GM18519 (cell line): ENCODE measurements around the gene RIMBP2.

Source experiments
- ATAC-seq: cut with Tn5 transposase; IDR thresholded peaks from one replicate; pipeline ENCODE4 v1.9.1; 2021; ENCODE audit warnings: mild to moderate bottlenecking, moderate library complexity; ENCODE audit not compliant: unreplicated experiment, low FRiP score

Gene RIMBP2

DNA sequence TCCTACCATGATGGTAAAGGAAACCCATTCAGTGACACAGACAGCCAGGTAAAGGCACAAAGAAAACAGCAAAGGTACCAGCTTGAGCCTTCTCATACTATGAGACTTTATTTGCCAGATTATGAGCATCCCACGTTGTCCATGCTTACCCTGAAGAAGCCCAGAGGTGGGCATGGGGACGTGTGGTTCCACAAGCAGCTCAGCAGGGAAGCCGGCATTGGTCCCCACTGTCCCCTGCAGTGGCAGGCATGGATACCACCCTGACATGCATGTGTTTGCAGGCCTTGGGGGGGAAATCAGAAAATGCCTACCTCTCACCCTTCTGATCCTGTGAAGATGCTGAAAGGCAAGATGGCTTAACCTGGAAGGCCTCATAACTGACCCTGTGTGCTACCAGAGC lies 195.3 kb downstream of the RIMBP2 start:
- no peak for ATAC-seq

- no peak for ATAC-seq
Observed at GRCh38 chr12:130517588-130517987, 198.5 kb downstream of the RIMBP2 start.

- no peak for ATAC-seq
Observed at GRCh38 chr12:130514149-130514551, 201.9 kb downstream of the RIMBP2 start.

DNA sequence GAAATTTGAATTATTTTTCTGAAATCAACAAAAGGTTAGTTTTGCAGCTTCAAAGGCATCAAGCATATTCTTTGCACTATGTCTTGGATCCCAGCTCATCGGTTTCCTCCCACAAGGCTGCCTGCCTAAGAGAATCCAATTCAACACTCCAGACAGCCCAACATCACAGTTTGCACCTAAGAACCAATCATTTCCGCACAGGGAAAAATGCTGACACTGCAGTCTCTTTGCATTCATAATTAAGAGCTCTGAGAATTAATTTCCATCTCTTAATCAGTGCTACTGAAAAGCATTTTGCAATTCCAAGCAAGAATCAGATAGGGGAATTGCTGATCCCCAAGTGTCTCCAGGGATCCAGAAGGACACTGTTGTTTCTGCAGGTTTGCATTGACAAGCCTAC lies 202.5 kb downstream of the RIMBP2 start:
- no peak for ATAC-seq

- no peak for ATAC-seq
Observed at GRCh38 chr12:130511285-130511684, 204.8 kb downstream of the RIMBP2 start.

DNA sequence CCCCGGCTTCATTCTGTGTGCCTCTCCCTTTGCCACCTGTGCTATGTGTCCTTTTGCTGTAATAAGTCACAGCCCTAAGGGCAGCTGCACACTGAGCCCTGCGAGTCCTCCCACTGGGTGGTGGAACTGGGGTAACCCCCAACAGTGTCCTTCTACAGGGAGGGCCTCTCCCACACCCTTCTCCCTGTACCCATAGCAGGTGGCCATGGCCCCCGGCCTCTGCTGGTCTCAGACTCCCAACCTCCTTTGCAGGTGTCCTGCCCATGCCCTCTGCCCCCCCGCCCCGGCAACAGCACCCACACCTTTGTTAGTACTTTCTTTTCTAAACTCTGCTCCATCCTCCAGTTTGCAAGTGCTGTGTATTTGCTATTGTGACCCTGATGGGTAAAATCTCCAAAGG lies 206.6 kb downstream of the RIMBP2 start:
- no peak for ATAC-seq

GRCh38 chr12:130508847-130509246 lies 207.3 kb downstream of the RIMBP2 start:
- no peak for ATAC-seq

GRCh38 chr12:130508318-130508717 lies 207.8 kb downstream of the RIMBP2 start:
- ATAC-seq = no peak

- no peak for ATAC-seq
Observed at GRCh38 chr12:130506844-130507243, 209.3 kb downstream of the RIMBP2 start.

GRCh38 chr12:130504840-130505175 lies 211.3 kb downstream of the RIMBP2 start:
- ATAC-seq = no peak

GRCh38 chr12:130504110-130504839 lies 211.8 kb downstream of the RIMBP2 start:
- ATAC-seq = no peak

- ATAC-seq = no peak
Observed at GRCh38 chr12:130501821-130502220, 214.3 kb downstream of the RIMBP2 start.

GRCh38 chr12:130500835-130501330 lies 215.2 kb downstream of the RIMBP2 start:
- ATAC-seq = no peak

- no peak for ATAC-seq
Observed at GRCh38 chr12:130499474-130499873, 216.6 kb downstream of the RIMBP2 start.

DNA sequence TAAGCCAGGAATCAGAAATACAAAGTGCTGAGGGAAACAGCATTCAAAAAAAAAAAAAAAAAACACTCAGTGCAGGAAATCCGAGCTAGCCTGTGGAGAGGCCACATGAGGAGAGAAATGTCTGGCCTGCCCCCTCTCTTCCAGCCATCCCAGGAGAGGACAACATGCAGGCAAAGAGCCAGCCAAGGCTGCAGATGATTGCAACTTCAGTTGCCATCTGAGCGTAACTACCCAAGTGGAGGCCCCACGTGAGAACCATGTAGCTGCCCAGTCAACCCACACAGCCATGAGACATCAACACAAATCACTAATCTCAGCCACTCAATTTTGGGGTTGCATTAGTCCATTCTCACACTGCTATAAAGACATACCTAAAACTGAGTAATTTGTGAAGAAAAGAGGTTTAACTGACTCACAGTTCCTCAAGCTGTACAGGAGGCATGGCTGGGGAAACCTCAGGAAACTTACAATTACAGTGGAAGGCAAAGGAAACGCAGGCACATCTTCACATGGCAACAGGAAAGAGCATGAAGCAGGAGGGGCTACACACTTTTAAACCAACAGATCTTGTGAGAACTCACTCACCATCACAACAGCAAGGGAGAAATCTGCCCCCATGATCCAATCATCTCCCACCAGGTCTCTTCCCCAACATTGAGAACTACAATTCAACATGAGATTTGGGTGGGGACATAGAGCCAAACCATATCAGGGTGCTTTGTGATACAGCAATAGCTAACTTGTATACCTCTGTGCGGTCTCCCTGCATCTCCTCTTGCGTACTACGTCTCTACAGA lies 217.3 kb downstream of the RIMBP2 start:
- ATAC-seq = no peak

- ATAC-seq = no peak
Observed at GRCh38 chr12:130497991-130498390, 218.1 kb downstream of the RIMBP2 start.

- no peak for ATAC-seq
Observed at GRCh38 chr12:130497321-130497720, 218.8 kb downstream of the RIMBP2 start.

DNA sequence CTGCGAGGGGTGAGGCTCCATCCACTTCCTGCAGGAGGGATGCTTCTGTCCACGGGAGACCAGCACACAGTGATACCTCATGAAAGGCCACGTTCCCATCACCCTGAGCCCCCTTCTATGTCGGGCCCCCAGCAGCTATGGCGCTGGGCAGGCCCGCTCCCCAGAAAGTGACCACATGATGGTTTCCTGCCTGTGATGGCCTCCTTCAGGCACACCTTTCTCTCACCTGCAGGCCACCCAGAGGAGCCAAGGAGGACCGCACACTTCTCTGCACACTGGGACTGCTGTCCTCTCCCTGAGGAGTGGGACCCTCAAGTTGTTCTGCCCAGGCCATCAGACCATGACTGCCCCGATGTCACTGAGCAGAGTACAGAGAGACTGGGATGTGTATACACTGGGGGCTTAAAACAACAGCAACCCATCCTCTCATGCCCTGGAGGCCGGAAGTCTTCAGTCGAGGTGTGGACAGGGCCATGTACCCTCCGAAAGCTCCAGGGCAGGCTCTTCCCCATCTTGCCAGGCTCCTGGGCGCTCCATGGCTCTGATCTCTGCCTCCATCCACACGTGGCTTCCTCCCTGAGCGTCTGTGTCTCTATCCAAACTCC lies 219.5 kb downstream of the RIMBP2 start:
- no peak for ATAC-seq

DNA sequence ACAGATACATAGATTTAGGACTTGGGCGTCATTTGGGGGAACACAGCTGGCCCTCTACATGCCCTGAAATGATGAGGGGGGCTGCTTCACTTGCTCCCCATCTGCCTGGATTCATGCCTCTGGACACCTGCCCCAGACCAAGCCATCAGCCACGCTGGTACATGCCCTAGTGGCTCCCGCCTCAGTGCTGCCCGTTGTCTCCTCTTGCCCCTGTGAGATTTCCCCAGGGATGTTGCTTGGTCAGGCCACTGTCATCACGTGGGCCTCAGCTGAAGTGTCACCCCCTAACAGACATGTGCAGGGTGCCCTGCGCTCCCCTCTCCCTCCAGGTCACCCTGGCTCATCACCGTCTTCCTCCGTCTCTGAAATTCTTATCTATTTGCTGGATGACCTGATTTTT lies 220.9 kb downstream of the RIMBP2 start:
- no peak for ATAC-seq

GRCh38 chr12:130494736-130495135 lies 221.4 kb downstream of the RIMBP2 start:
- no peak for ATAC-seq

DNA sequence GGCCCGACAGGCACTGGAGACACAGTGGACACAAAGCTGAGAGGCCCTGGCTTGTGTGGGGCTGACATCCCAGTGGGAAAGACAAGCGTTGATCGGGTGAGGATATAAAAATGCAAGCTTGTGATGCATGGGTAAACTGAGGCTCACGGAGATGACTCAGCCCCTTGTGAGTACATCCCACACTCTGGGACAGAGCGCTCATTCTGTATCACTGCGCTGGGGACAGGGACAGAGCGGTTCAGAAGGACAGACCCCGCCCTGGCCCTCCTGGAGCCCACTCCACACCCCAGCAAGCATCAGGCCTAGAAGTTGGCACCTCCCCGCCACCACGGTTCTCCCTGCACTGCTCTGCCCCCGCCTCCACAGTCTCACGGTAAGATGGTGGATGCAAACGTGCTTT lies 222.1 kb downstream of the RIMBP2 start:
- ATAC-seq = no peak
